HepG2 (cell line): ENCODE measurements around the gene USP36. TPM values are rescaled to one million over a fixed set of nuclear protein-coding genes. Genes with fewer than 3 reads are reported as not detected.

ENCODE experiments used
- AFF4 ChIP-seq: sonication (generic); formaldehyde crosslinking; IDR thresholded peaks from 2 replicates; pipeline ENCODE4 v1.4.0; 2020; ENCODE audit warnings: missing genetic modification reagents
- AGO2 ChIP-seq: fragments of 200-400 bp; formaldehyde crosslinking; optimal IDR thresholded peaks from 2 replicates; pipeline ENCODE3; 2017; ENCODE audit warnings: mild to moderate bottlenecking, low read depth, low read length, moderate library complexity
- BHLHE40 ChIP-seq: IDR thresholded peaks from 2 replicates; pipeline ENCODE4 v1.6.1; 2011; ENCODE audit warnings: low read length, improper control_type of control experiment
- CHD2 ChIP-seq: IDR thresholded peaks from 2 replicates; pipeline ENCODE4 v1.6.1; 2011; ENCODE audit warnings: low read depth, low read length, improper control_type of control experiment
- FOXC1 ChIP-seq: sonication (generic); formaldehyde crosslinking; IDR thresholded peaks from 2 replicates; pipeline ENCODE4 v1.8.0; 2022; ENCODE audit warnings: mild to moderate bottlenecking, missing genetic modification reagents, borderline replicate concordance
- GRHL1 ChIP-seq: sonication (generic); formaldehyde crosslinking; conservative IDR thresholded peaks from 2 replicates; pipeline ENCODE4 v1.8.0; 2022; ENCODE audit warnings: missing genetic modification reagents
- HCFC1 ChIP-seq: fragments of 150-350 bp; IDR thresholded peaks from 2 replicates; pipeline ENCODE4 v1.6.1; 2014; ENCODE audit warnings: low read depth, low read length
- MEIS2 ChIP-seq: sonication (generic); formaldehyde crosslinking; IDR thresholded peaks from 2 replicates; pipeline ENCODE4 v1.9.0; 2021; ENCODE audit warnings: mild to moderate bottlenecking, missing genetic modification reagents
- REST ChIP-seq, 2 experiments: IDR thresholded peaks; 2 replicates each; pipeline ENCODE4 v1.6.1; 2011 to 2012; ENCODE audit warnings: low read length in 2 of 2, borderline replicate concordance in 1 of 2, low read depth in 1 of 2, mild to moderate bottlenecking in 1 of 2, moderate library complexity in 1 of 2
- REXO4 ChIP-seq: sonication (generic); formaldehyde crosslinking; IDR thresholded peaks from 2 replicates; pipeline ENCODE4 v1.8.0; 2022; ENCODE audit warnings: missing genetic modification reagents, mild to moderate bottlenecking, borderline replicate concordance
- RFX3 ChIP-seq: IDR thresholded peaks from 2 replicates; pipeline ENCODE4 v1.6.1; 2016; ENCODE audit warnings: missing biosample characterization, missing genetic modification reagents
- SP2 ChIP-seq: sonication (generic); formaldehyde crosslinking; IDR thresholded peaks from 2 replicates; pipeline ENCODE4 v1.5.1; 2020; ENCODE audit warnings: mild to moderate bottlenecking, missing genetic modification reagents
- ZFP41 ChIP-seq: sonication (generic); formaldehyde crosslinking; IDR thresholded peaks from 2 replicates; pipeline ENCODE4 v1.4.0; 2020; ENCODE audit warnings: mild to moderate bottlenecking, missing genetic modification reagents, borderline replicate concordance
- ZNF263 ChIP-seq: sonication (generic); formaldehyde crosslinking; IDR thresholded peaks from 2 replicates; pipeline ENCODE4 v1.4.0; 2020; ENCODE audit warnings: missing genetic modification reagents
- ZNF276 ChIP-seq: sonication (generic); formaldehyde crosslinking; IDR thresholded peaks from 2 replicates; pipeline ENCODE4 v1.4.0; 2020; ENCODE audit warnings: mild to moderate bottlenecking, low read depth, missing genetic modification reagents
- ZNF512B ChIP-seq: sonication (generic); formaldehyde crosslinking; IDR thresholded peaks from 2 replicates; pipeline ENCODE4 v1.5.1; 2020; ENCODE audit warnings: missing genetic modification reagents, mild to moderate bottlenecking, borderline replicate concordance
- polyA plus RNA-seq, 8 experiments: library from polyadenylated mRNA; depleted of rRNA in 3 of 8; stranded (reverse) in 7 of 8; unstranded in 1 of 8; fragments of >200 nt; fragmentation: Illumina TruSeq in 4 of 8; extraction: Trizol in 4 of 8; gene quantifications; 2 replicates each; pipeline versions ENCODE4 v1.2.1 to v1.2.3, GENCODE V29; 2011 to 2016; ENCODE audit warnings: low read depth in 4 of 8, missing spikeins in 1 of 8, mixed read lengths in 1 of 8; ENCODE audit not compliant: insufficient read depth in 1 of 8
- total RNA-seq, 5 experiments: library from RNA; depleted of rRNA; stranded (reverse); fragments of >200 nt; fragmentation: Illumina TruSeq; extraction: Trizol; gene quantifications; 2 replicates each; pipeline ENCODE4 v1.2.3, GENCODE V29; 2016; ENCODE audit warnings: low read depth in 1 of 5

The USP36 gene
- total and polyA plus RNA-seq, 2 of the 13 experiments (the other 11 are each of a cell fraction or from before 2014, with no cell fraction given): 29.6 to 45.9 TPM

- TF ChIP-seq ZNF276 (CRISPR knock-in tag) (no peak), SP2 (CRISPR knock-in tag) (no peak), MEIS2 (no peak), RFX3 (no peak), ZNF512B (CRISPR knock-in tag) (no peak), FOXC1 (CRISPR knock-in tag) (no peak), HCFC1 (no peak), AFF4 (no peak), REST (IDR thresholded peaks at IDR 0.05; ENCODE audit: borderline replicate concordance in 1 of 2, low read depth in 1 of 2, low read length in 2 of 2) (no peak), GRHL1 (CRISPR knock-in tag) (no peak), ZNF263 (CRISPR knock-in tag) (no peak), REXO4 (CRISPR knock-in tag) (no peak), AGO2 (no peak), CHD2 (no peak), ZFP41 (CRISPR knock-in tag) (no peak), BHLHE40 (no peak)
Measured at GRCh38 chr17:78883089-78883532, 42.5 kb upstream of the USP36 start (continued).
